Activated T-helper 17 cell treated with anti-CD3 and anti-CD28 coated beads, Interleukin-2, amount 50 U/mL, for 72 hours (primary cell): ENCODE results near the gene NMRAL1. TPM values are rescaled to one million over a fixed set of nuclear protein-coding genes. Genes with fewer than 3 reads are reported as not detected.

Experiments used
- ATAC-seq: fragments of 150-1000 bp; cut with Tn5 transposase; replicated peaks from 2 replicates; pipeline ENCODE4 v1.10.0; 2021; ENCODE audit warnings: mild to moderate bottlenecking, moderate library complexity
- H3K27ac Mint-ChIP-seq: one replicate; pipeline ENCODE4 v1.8.0; 2022; ENCODE audit warnings: mixed read lengths
- H3K27me3 Mint-ChIP-seq: one replicate; pipeline ENCODE4 v1.8.0; 2022; ENCODE audit warnings: mixed read lengths
- H3K36me3 Mint-ChIP-seq: one replicate; pipeline ENCODE4 v1.8.0; 2022; ENCODE audit warnings: low read depth, mild to moderate bottlenecking, mixed read lengths
- H3K4me1 Mint-ChIP-seq: one replicate; pipeline ENCODE4 v1.8.0; 2022; ENCODE audit warnings: mixed read lengths
- H3K4me3 Mint-ChIP-seq: one replicate; pipeline ENCODE4 v1.8.0; 2022; ENCODE audit warnings: mild to moderate bottlenecking, mixed read lengths
- H3K9me3 Mint-ChIP-seq: one replicate; pipeline ENCODE4 v1.8.0; 2022; ENCODE audit warnings: mixed read lengths
- total RNA-seq, 2 donors: library from RNA; stranded (reverse); gene quantifications; one replicate each; pipeline ENCODE4 v1.2.3, GENCODE V29; 2022

Gene NMRAL1
- total RNA-seq, 2 donors from 2014 or later = 56.5 to 63.2 TPM

- ATAC-seq = no peak
- Mint-ChIP-seq H3K27ac (peak overlapping the region; percentile 75), H3K4me3 (no peak overlapping the region), H3K36me3 (peaks cover 84% of the 10 kb centered on the region), H3K27me3 (no peaks in the 10 kb centered on the region), H3K4me1 (peaks cover 31% of the 10 kb centered on the region), H3K9me3 (no peaks in the 10 kb centered on the region)
Measured at GRCh38 chr16:4510747-4511426, 36.5 kb upstream of the NMRAL1 start.

GRCh38 chr16:4510131-4510530 lies 35.7 kb upstream of the NMRAL1 start:
- ATAC-seq = no peak
- Mint-ChIP-seq H3K4me3 (no peak overlapping the region), H3K36me3 (peaks cover 84% of the 10 kb centered on the region), H3K27ac (peak overlapping the region; percentile 41), H3K27me3 (no peaks in the 10 kb centered on the region), H3K9me3 (no peaks in the 10 kb centered on the region), H3K4me1 (peaks cover 28% of the 10 kb centered on the region)

- peak overlapping the region; percentile 41 for H3K27ac Mint-ChIP-seq
Measured at GRCh38 chr16:4509420-4509819, 35.0 kb upstream of the NMRAL1 start.

GRCh38 chr16:4508806-4509205 lies 34.4 kb upstream of the NMRAL1 start:
- Mint-ChIP-seq H3K27ac (peak overlapping the region; percentile 38), H3K27me3 (no peaks in the 10 kb centered on the region), H3K4me1 (peaks cover 27% of the 10 kb centered on the region), H3K9me3 (no peaks in the 10 kb centered on the region), H3K4me3 (no peak overlapping the region), H3K36me3 (peaks cover 83% of the 10 kb centered on the region)
- ATAC-seq = no peak

More at GRCh38 chr16:4509420-4509819, 35.0 kb upstream of the NMRAL1 start:
- no peak overlapping the region for H3K4me3 Mint-ChIP-seq
- peaks cover 83% of the 10 kb centered on the region for H3K36me3 Mint-ChIP-seq
- ATAC-seq = no peak
- no peaks in the 10 kb centered on the region for H3K27me3 Mint-ChIP-seq
- H3K9me3 Mint-ChIP-seq = no peaks in the 10 kb centered on the region
- peaks cover 26% of the 10 kb centered on the region for H3K4me1 Mint-ChIP-seq

DNA sequence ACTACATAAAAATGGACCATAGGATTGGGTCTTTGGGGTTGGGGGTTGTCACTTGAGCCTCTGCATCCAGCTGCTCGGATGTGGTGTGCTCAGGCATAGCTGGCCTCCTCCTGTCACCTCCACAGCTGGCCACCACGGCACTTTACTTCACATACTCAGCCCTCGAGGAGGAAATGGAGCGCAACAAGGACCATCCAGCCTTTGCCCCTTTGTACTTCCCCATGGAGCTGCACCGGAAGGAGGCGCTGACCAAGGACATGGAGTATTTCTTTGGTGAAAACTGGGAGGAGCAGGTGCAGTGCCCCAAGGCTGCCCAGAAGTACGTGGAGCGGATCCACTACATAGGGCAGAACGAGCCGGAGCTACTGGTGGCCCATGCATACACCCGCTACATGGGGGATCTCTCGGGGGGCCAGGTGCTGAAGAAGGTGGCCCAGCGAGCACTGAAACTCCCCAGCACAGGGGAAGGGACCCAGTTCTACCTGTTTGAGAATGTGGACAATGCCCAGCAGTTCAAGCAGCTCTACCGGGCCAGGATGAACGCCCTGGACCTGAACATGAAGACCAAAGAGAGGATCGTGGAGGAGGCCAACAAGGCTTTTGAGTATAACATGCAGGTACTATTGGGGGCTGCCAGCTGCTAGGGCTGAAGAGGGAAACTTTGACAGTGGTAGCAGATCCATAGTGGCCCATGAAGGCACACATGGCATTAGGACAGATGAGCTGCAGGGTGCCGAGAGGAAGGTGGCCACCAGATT lies 33.3 kb upstream of the NMRAL1 start:
- no peaks in the 10 kb centered on the region for H3K9me3 Mint-ChIP-seq
- no peaks in the 10 kb centered on the region for H3K27me3 Mint-ChIP-seq
- H3K4me3 Mint-ChIP-seq = no peak overlapping the region
- ATAC-seq = no peak
- H3K4me1 Mint-ChIP-seq = peaks cover 36% of the 10 kb centered on the region
- H3K36me3 Mint-ChIP-seq = peaks cover 77% of the 10 kb centered on the region
- H3K27ac Mint-ChIP-seq = peak overlapping the region; percentile 36

GRCh38 chr16:4506450-4506849 lies 32.0 kb upstream of the NMRAL1 start:
- Mint-ChIP-seq H3K27ac (peak overlapping the region; percentile 95), H3K27me3 (no peaks in the 10 kb centered on the region), H3K4me1 (peaks cover 36% of the 10 kb centered on the region), H3K4me3 (peak overlapping the region; percentile 81), H3K36me3 (peaks cover 67% of the 10 kb centered on the region), H3K9me3 (no peaks in the 10 kb centered on the region)
- ATAC-seq = peak; percentile 73

- ATAC-seq = peak; percentile 90
- peaks cover 39% of the 10 kb centered on the region for H3K4me1 Mint-ChIP-seq
- H3K4me3 Mint-ChIP-seq = peak overlapping the region; percentile 81
- H3K36me3 Mint-ChIP-seq = peaks cover 58% of the 10 kb centered on the region
- H3K9me3 Mint-ChIP-seq = no peaks in the 10 kb centered on the region
- no peaks in the 10 kb centered on the region for H3K27me3 Mint-ChIP-seq
- H3K27ac Mint-ChIP-seq = peak overlapping the region; percentile 95
Measured at GRCh38 chr16:4505356-4506147, 31.1 kb upstream of the NMRAL1 start.

GRCh38 chr16:4501071-4501478 lies 26.6 kb upstream of the NMRAL1 start:
- peak overlapping the region; percentile 28 for H3K4me3 Mint-ChIP-seq
- peaks cover 50% of the 10 kb centered on the region for H3K4me1 Mint-ChIP-seq
- no peaks in the 10 kb centered on the region for H3K9me3 Mint-ChIP-seq
- ATAC-seq = no peak
- H3K27me3 Mint-ChIP-seq = no peaks in the 10 kb centered on the region
- peak overlapping the region; percentile 83 for H3K27ac Mint-ChIP-seq
- peaks cover 45% of the 10 kb centered on the region for H3K36me3 Mint-ChIP-seq

GRCh38 chr16:4500272-4500671 lies 25.8 kb upstream of the NMRAL1 start:
- Mint-ChIP-seq H3K4me1 (peaks cover 45% of the 10 kb centered on the region), H3K27me3 (no peaks in the 10 kb centered on the region), H3K36me3 (peaks cover 42% of the 10 kb centered on the region), H3K27ac (peak overlapping the region; percentile 83), H3K9me3 (no peaks in the 10 kb centered on the region), H3K4me3 (peak overlapping the region; percentile 28)
- ATAC-seq = peak; percentile 91

DNA sequence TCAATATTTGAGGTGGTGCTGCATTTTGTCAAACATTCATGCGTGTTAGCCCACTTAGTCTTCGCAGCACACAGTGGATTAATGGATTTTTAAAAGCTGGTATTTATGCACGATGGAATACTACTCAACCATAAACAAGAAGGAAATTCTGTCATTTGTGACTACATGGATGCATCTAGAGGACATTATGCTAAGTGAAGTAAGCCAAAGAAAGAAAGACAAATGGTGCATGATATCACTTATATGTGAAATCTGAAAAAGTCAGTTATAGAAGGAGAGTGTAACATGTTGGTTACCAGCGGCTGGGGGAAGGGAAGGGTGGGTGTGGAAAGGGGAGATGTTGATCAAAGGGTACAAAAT lies 24.8 kb upstream of the NMRAL1 start:
- no peaks in the 10 kb centered on the region for H3K9me3 Mint-ChIP-seq
- H3K27me3 Mint-ChIP-seq = no peaks in the 10 kb centered on the region
- peaks cover 37% of the 10 kb centered on the region for H3K36me3 Mint-ChIP-seq
- no peak for ATAC-seq
- H3K27ac Mint-ChIP-seq = peak overlapping the region; percentile 44
- H3K4me1 Mint-ChIP-seq = peaks cover 50% of the 10 kb centered on the region
- peak overlapping the region; percentile 13 for H3K4me3 Mint-ChIP-seq

GRCh38 chr16:4498546-4499195 lies 24.2 kb upstream of the NMRAL1 start:
- Mint-ChIP-seq H3K9me3 (no peaks in the 10 kb centered on the region), H3K4me3 (peak overlapping the region; percentile 13), H3K4me1 (peaks cover 48% of the 10 kb centered on the region), H3K27me3 (no peaks in the 10 kb centered on the region), H3K27ac (peak overlapping the region; percentile 44), H3K36me3 (peaks cover 37% of the 10 kb centered on the region)
- ATAC-seq = no peak

- Mint-ChIP-seq H3K4me3 (peak overlapping the region; percentile 20), H3K27me3 (no peaks in the 10 kb centered on the region), H3K27ac (peak overlapping the region; percentile 83), H3K9me3 (no peaks in the 10 kb centered on the region), H3K36me3 (peaks cover 52% of the 10 kb centered on the region), H3K4me1 (peaks cover 41% of the 10 kb centered on the region)
- ATAC-seq = peak; percentile 75
Measured at GRCh38 chr16:4496305-4496704, 21.9 kb upstream of the NMRAL1 start.

DNA sequence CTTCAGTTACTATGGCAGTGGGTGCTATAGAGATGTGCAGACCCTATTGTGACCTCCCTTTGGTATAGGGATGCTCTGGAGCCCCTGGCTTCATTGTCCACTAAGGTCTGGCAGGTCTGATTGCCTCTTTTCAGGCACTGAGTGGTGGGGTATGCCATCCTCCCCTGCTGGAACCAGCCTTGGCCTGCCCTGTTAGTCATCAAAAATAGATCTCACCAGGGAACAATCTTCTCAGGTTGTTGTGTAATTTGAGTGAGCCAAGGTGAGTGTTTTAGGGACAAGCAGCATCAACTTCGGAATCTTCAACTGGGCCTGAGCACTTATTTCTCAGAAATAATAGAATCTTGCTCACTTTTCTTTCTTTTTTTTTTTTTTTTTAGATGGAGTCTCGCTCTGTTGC lies 21.3 kb upstream of the NMRAL1 start:
- Mint-ChIP-seq H3K27me3 (no peaks in the 10 kb centered on the region), H3K4me3 (peak overlapping the region; percentile 20), H3K36me3 (peaks cover 57% of the 10 kb centered on the region), H3K4me1 (peaks cover 36% of the 10 kb centered on the region), H3K27ac (peak overlapping the region; percentile 83), H3K9me3 (no peaks in the 10 kb centered on the region)
- no peak for ATAC-seq
